HG03442 (cell line): Measurements from ENCODE around the gene DYNLT4.
A peak's percentile ranks its signal among the peaks of the same experiment; 100 is the strongest.
"Not testable (repeated sequence)": the region's sequence is repeated elsewhere in the genome, so short reads cannot be mapped to it uniquely, and the experiment has no call there.

ENCODE experiments used
- ATAC-seq: cut with Tn5 transposase; IDR thresholded peaks from one replicate; pipeline ENCODE4 v1.9.1; 2021; ENCODE audit warnings: mild to moderate bottlenecking, moderate library complexity; ENCODE audit not compliant: unreplicated experiment

Gene DYNLT4

DNA sequence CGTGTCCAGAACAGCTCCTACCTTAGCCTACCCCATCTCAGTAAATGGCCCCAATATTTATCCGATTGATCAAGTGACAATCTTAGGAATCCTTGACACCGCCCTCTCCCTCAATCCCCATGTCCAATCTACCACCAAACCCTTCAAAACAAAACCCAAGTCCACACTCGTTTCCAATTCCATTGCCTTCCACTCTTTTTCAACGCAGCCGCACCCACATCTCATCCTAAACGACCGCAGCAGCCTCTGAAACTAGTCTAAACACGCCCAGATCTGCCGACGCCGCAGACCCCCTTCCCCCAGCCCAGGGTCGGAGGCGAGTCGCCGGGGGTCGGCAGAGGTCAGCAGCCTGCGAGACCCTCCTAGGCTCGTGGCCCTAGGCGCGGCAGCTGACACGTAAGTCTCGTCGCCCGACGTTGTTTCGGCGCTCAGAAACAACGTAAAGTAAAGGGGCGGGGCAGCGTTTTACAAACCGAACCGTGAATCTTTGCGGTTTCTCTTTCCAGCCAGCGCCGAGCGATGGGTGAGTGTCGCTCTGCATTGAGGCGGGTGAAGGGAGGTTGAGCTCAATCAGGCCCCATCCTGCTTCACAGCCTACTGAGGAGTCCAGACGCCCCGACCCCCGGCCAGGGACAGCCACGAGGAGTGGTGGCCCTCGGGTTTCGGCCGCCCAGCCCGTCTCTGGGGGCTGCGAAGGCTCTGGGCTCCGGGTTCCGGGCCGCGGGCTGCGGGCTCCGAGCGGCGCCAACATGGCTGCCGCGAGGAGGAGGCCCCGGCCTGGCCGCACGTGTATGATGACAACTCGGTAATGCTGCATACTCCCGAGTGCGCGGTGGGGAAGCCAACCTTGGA is 31.8 kb downstream of the DYNLT4 start, which contains the start of gene RPS8:
RPS8 (plus strand) TSS at position 463 of the 852 bp plus-strand sequence; CDS start at position 520, 57 bp downstream.
- peak; percentile 84 for ATAC-seq

DNA sequence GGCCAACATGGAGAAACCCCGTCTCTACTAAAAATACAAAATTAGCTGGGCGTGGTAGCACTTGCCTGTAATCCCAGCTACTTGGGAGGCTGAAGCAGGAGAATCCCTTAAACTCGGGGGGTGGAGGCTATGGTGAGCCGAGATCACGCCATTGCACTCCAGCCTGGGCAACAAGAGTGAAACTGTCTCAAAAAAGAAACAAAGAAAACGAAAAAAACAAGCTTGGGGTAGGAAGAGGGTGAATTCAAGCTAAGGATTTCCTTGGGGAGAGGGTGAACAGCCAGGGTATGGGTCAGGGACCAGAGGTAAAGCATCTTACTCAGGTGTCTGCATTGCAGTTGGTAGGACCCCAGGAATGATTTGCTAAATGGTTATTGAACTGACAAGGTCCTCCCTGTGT is 40.7 kb downstream of the DYNLT4 start:
- not testable (repeated sequence) for ATAC-seq

GRCh38 chr1:44760876-44761275 is 46.3 kb downstream of the DYNLT4 start:
- ATAC-seq, result no peak

GRCh38 chr1:44759077-44759476 is 48.1 kb downstream of the DYNLT4 start:
- ATAC-seq, result no peak

GRCh38 chr1:44757420-44757819 is 49.7 kb downstream of the DYNLT4 start:
- no peak for ATAC-seq
